A549 treated with AZD2906 at 1 μM for 4 hours (cell line): ENCODE measurements around the gene BIRC6. TPM values are rescaled to one million over a fixed set of nuclear protein-coding genes. Genes with fewer than 3 reads are reported as not detected.

ENCODE experiments used
- total RNA-seq: library from RNA; stranded (reverse); fragments of 200-300 nt; extraction: Qiagen RNA extraction; gene quantifications from 5 replicates; pipeline ENCODE4 v1.2.3, GENCODE V29; 2022

The BIRC6 gene
- total RNA-seq = 26.4 to 38.0 TPM (median 28.1 TPM) in 5 replicates

DNA sequence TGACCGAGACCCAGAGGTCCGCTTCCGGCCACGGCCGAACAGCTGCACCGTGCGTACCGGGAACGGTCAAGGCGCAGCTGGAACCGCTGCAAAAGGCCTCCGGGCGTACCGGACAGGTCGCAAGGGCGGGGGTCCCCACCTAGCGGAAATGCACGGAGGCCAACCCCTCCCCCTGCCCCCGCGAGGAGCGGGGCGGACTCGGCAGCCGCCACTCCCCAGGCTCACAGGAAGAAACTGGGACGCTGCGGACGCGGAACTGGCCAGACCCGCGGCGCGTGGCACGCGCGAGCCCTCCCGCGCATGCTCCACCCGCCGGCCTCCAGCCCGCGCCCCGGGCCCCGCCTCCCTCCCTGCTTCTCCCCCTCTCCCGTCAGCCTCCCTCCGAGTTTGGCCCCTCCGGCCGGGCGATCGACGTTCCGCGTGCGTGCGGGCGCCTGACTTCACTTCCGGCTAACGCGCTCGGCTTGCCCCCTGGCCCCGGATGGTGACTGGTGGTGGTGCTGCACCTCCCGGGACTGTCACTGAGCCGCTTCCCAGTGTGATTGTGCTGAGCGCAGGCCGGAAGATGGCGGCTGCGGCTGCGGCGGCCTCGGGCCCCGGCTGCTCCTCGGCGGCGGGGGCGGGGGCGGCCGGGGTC, at the start of gene BIRC6:
Gene BIRC6, plus strand, starts transcription at position 343 of the 637 bp plus-strand sequence. Its CDS starts 139 bp downstream, at position 482.

DNA sequence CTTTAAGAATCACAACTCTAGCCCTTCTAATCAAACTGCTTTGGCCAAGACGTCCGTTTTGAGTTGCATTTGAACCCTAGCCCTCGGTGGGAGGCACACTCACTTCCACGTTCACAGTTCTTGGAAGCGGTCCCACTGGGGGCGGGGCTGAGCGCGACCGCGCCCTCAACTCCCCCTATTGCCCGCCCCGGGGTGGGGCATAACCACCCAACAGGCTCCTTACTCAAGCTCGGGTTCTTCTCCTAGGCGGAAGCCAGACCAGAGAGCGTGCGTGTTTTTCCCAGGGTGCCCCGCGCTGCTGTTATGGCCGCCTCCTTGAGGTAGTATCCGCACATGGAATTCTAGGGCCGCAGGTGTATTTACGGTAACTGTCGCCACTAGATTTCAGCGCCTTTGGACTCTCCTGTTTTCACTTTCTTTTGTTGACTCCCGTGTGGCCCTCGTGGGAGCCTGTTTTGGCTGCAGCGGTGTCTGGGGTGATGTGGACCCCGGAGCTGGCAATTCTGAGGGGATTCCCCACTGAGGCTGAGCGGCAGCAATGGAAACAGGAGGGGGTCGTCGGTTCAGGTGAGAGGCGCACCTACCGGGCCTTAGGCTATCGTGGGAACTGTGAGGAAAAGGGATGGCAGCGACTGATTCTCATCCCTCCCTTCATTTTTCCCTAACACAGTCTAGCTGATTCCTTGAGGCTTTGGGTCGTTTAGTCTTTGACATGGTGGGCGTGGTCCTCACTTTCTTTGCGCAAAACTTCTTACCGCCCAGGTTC, 271.2 kb downstream of the BIRC6 start, which contains the start of gene TTC27:
Gene TTC27, plus strand, starts transcription at position 237 of the 766 bp plus-strand sequence. Its CDS starts 243 bp downstream, at position 480.

Other genes with a start within 250 kb of the BIRC6 start
- gene SLC30A6, start 191.2 kb upstream of the BIRC6 start, total RNA-seq = 12.5 to 16.9 TPM (median 14.6 TPM) in 5 replicates
- 0.03 to 0.11 TPM (median 0.05 TPM) in 5 replicates for gene NLRC4, start 92.1 kb upstream of the BIRC6 start, total RNA-seq
- gene YIPF4, start 79.1 kb upstream of the BIRC6 start, total RNA-seq = 36.3 to 52.5 TPM (median 48.2 TPM) in 5 replicates